ENCODE data around the gene PLEKHH1.

GRCh38 chr14:67549734-67550133, 16.6 kb downstream of the PLEKHH1 start:
- TF ChIP-seq CTCF (IDR thresholded peaks at IDR 0.05), result no peak
- no peak for TF ChIP-seq POLR2A (IDR thresholded peaks at IDR 0.05)

Data from testis (tissue), 2 donors.